GM12878 (cell line): Measurements from ENCODE around the gene CDC6. TPM values are rescaled to one million over a fixed set of nuclear protein-coding genes. Genes with fewer than 3 reads are reported as not detected.
A peak's percentile ranks its signal among the peaks of the same experiment; 100 is the strongest.

Experiments used
- ATAC-seq: fragments of 200-7000 bp; cut with Tn5 transposase; 3 replicates; pipeline ENCODE4 v1.9.1; 2020; ENCODE audit warnings: mild to moderate bottlenecking, moderate library complexity
- BruUV-seq: library from RNA; stranded (reverse); fragments of 400-500 nt; replicated peaks from 2 replicates; lab custom pipeline; 2021; lab: Mats Ljungman, UMichigan
- CTCF ChIA-PET: fragments of 300-600 bp; sonication (Branson Sonifier 250); formaldehyde crosslinking; extraction: SDS; loops from one replicate; lab custom pipeline; 2021; ENCODE audit warnings: inconsistent platforms; lab: Yijun Ruan, JAX
- POLR2A ChIA-PET: fragments of 350-600 bp; formaldehyde crosslinking; extraction: SDS; loops from one replicate; lab custom pipeline; 2021; ENCODE audit warnings: inconsistent platforms; lab: Charles Lee
- RAD21 ChIA-PET: fragments of 300-600 bp; sonication (Branson Sonifier 250); formaldehyde crosslinking; loops from one replicate; lab custom pipeline; 2023; ENCODE audit warnings: antibody characterized with exemption; ENCODE audit not compliant: unreplicated experiment; lab: Charles Lee
- SMC1A ChIA-PET: fragments of 300-600 bp; sonication (Branson Sonifier 250); formaldehyde crosslinking; loops from one replicate; lab custom pipeline; 2023; ENCODE audit not compliant: unreplicated experiment, uncharacterized antibody; lab: Charles Lee
- DNase-seq: peaks from one replicate; pipeline ENCODE4 v3.0.0-alpha.2; 2011; ENCODE audit warnings: low read depth, low spot score
- FAIRE-seq: peaks from 3 replicates; lab custom pipeline; 2011; peaks lifted over from hg19 to GRCh38; lab: Jason Lieb, UNC
- H2AFZ ChIP-seq: 2 replicates; pipeline ENCODE4 v1.6.0; 2011; ENCODE audit warnings: low read depth, low read length, control low read depth; ENCODE audit not compliant: control insufficient read depth
- H3K27ac ChIP-seq: 2 replicates; pipeline ENCODE4 v1.5.1; 2011; ENCODE audit warnings: control low read depth; ENCODE audit not compliant: control insufficient read depth, insufficient read depth
- H3K27me3 ChIP-seq, 2 experiments: replicated peaks in 1 of 2; 2 replicates each; pipeline versions ENCODE4 v1.6.0 to v1.6.1; 2011; ENCODE audit warnings: low read length in 1 of 2; ENCODE audit not compliant: control insufficient read depth in 2 of 2, insufficient read depth in 2 of 2
- H3K36me3 ChIP-seq, 2 experiments: 2 replicates each; pipeline ENCODE4 v1.5.1; 2011; ENCODE audit warnings: low read length in 1 of 2; ENCODE audit not compliant: control insufficient read depth in 2 of 2, insufficient read depth in 2 of 2
- H3K4me1 ChIP-seq: 2 replicates; pipeline ENCODE4 v1.6.1; 2011; ENCODE audit warnings: mild to moderate bottlenecking, low read length, moderate library complexity, mixed read lengths; ENCODE audit not compliant: control insufficient read depth, insufficient read depth
- H3K4me2 ChIP-seq: 2 replicates; pipeline ENCODE4 v1.6.0; 2011; ENCODE audit warnings: control low read depth; ENCODE audit not compliant: control insufficient read depth, insufficient read depth
- H3K4me3 ChIP-seq: fragments of 200-600 bp; sonication (generic); 2 replicates; pipeline ENCODE4 v1.5.1; 2016
- H3K79me2 ChIP-seq: 2 replicates; pipeline ENCODE4 v1.6.0; 2011; ENCODE audit warnings: low read length; ENCODE audit not compliant: control insufficient read depth, insufficient read depth
- H3K9ac ChIP-seq: 2 replicates; pipeline ENCODE4 v1.8.0; 2011; ENCODE audit warnings: low read length, control low read depth, mixed read lengths; ENCODE audit not compliant: control insufficient read depth, insufficient read depth
- H3K9me3 ChIP-seq: replicated peaks from 3 replicates; pipeline ENCODE4 v1.5.1; 2011; ENCODE audit warnings: mild to moderate bottlenecking, low read length; ENCODE audit not compliant: control insufficient read depth, insufficient read depth
- H4K20me1 ChIP-seq: 2 replicates; pipeline ENCODE4 v1.6.0; 2011; ENCODE audit not compliant: control insufficient read depth, insufficient read depth
- ASH2L ChIP-seq: fragments of 300-600, 200-600 bp; sonication (generic); IDR thresholded peaks from 2 replicates; pipeline ENCODE4 v1.6.1; 2017; ENCODE audit warnings: low read depth, mild to moderate bottlenecking, borderline replicate concordance
- CBFB ChIP-seq: IDR thresholded peaks from 2 replicates; pipeline ENCODE4 v1.6.1; 2016; ENCODE audit warnings: antibody characterized with exemption, low read depth
- EED ChIP-seq: sonication (generic); IDR thresholded peaks from 2 replicates; pipeline ENCODE4 v1.6.1; 2016; ENCODE audit warnings: antibody characterized with exemption, low read depth
- ESRRA ChIP-seq: IDR thresholded peaks from 2 replicates; pipeline ENCODE4 v1.6.1; 2012; ENCODE audit warnings: mild to moderate bottlenecking, low read length, improper control_type of control experiment
- HCFC1 ChIP-seq: fragments of 150-350 bp; IDR thresholded peaks from 2 replicates; pipeline ENCODE4 v1.6.1; 2014; ENCODE audit warnings: low read length
- NBN ChIP-seq: fragments of 450-650 bp; IDR thresholded peaks from 2 replicates; pipeline ENCODE4 v1.6.1; 2016
- NFXL1 ChIP-seq: fragments of 450-650 bp; IDR thresholded peaks from 2 replicates; pipeline ENCODE4 v1.6.1; 2017; ENCODE audit warnings: antibody characterized with exemption, mild to moderate bottlenecking, borderline replicate concordance
- NFYB ChIP-seq: IDR thresholded peaks from 2 replicates; pipeline ENCODE4 v1.6.1; 2011; ENCODE audit warnings: low read depth, mild to moderate bottlenecking, low read length, improper control_type of control experiment, moderate library complexity; ENCODE audit not compliant: insufficient read depth
- NR2C2 ChIP-seq: IDR thresholded peaks from 2 replicates; pipeline ENCODE4 v1.6.1; 2011; ENCODE audit warnings: borderline replicate concordance, low read depth; ENCODE audit not compliant: control insufficient read depth, insufficient read length
- POLR2A ChIP-seq: IDR thresholded peaks from 2 replicates; pipeline ENCODE4 v1.6.1; 2011; ENCODE audit warnings: low read depth, mild to moderate bottlenecking, low read length
- RB1 ChIP-seq: fragments of 450-650 bp; formaldehyde crosslinking; IDR thresholded peaks from 2 replicates; pipeline ENCODE4 v1.6.1; 2017; ENCODE audit warnings: mild to moderate bottlenecking, borderline replicate concordance
- SP1 ChIP-seq: IDR thresholded peaks from one replicate; pipeline ENCODE4 v1.6.1; 2011; ENCODE audit warnings: low read depth, low read length
- SREBF1 ChIP-seq: IDR thresholded peaks from 2 replicates; pipeline ENCODE4 v1.6.1; 2012; ENCODE audit warnings: mild to moderate bottlenecking, low read length
- TCF3 ChIP-seq: IDR thresholded peaks from 2 replicates; pipeline ENCODE4 v1.6.1; 2012; ENCODE audit warnings: low read depth, mild to moderate bottlenecking, low read length, borderline replicate concordance; ENCODE audit not compliant: insufficient read depth
- YBX1 ChIP-seq: fragments of 450-650 bp; IDR thresholded peaks from 2 replicates; pipeline ENCODE4 v1.6.1; 2016; ENCODE audit warnings: antibody characterized with exemption
- WGBS: methylation state at CpG from one replicate; pipeline ENCODE4 v1.1.6; 2016; ENCODE audit warnings: low lambda C conversion rate; ENCODE audit not compliant: insufficient replicate concordance, insufficient coverage; ENCODE audit errors: missing lambda C conversion rate; 5-methylcytosine and 5-hydroxymethylcytosine counted together
- in situ Hi-C: fragments of 300-500 bp; cut with MboI; formaldehyde crosslinking; loops from 9 replicates; pipeline ENCODE4 v1.14.3; 2018; ENCODE audit warnings: mixed read lengths
- intact Hi-C: fragments of 100-400 bp; cut with micrococcal nuclease; formaldehyde crosslinking; loops from one replicate; pipeline ENCODE4 v1.14.2; 2022; ENCODE audit not compliant: unreplicated experiment
- polyA plus RNA-seq, 11 experiments: library from polyadenylated mRNA; depleted of rRNA in 4 of 11; unstranded in 6 of 11; stranded (reverse) in 5 of 11; fragments of >200 nt; fragmentation: Nextera tagmentation in 4 of 11; fragmentation: Illumina TruSeq in 1 of 11; extraction: Ambion mirVana in 4 of 11; extraction: Trizol in 1 of 11; gene quantifications; 1 replicate in 1 of 11; 2 replicates in 10 of 11; pipeline versions ENCODE4 v1.2.1 to v1.2.3, GENCODE V29; 2011 to 2016; ENCODE audit warnings: inconsistent platforms in 2 of 11, missing spikeins in 2 of 11, low read depth in 1 of 11
- total RNA-seq, 4 experiments: library from RNA; depleted of rRNA in 3 of 4; stranded (reverse); fragments of >200 nt in 3 of 4; fragmentation: Illumina TruSeq in 1 of 4; extraction: Trizol in 1 of 4; gene quantifications; 2 replicates each; pipeline versions ENCODE4 v1.2.1 to v1.2.3, GENCODE V29; 2013 to 2021
- TF ChIP-seq, protein P1 (sequence below): fragments of 450-650 bp; conservative IDR thresholded peaks from 2 replicates; pipeline ENCODE4 v1.6.1; 2017; ENCODE audit warnings: mild to moderate bottlenecking, moderate library complexity
- TF ChIP-seq, protein P2 (sequence below): fragments of 150-350 bp; IDR thresholded peaks from 2 replicates; pipeline ENCODE4 v1.6.1; 2014; ENCODE audit warnings: mild to moderate bottlenecking, low read depth, low read length

Gene CDC6
- total and polyA plus RNA-seq, 10 of the 15 experiments (the other 5 are each of a cell fraction or from before 2014, with no cell fraction given): 13.3 to 60.9 (median 47.6) TPM

DNA sequence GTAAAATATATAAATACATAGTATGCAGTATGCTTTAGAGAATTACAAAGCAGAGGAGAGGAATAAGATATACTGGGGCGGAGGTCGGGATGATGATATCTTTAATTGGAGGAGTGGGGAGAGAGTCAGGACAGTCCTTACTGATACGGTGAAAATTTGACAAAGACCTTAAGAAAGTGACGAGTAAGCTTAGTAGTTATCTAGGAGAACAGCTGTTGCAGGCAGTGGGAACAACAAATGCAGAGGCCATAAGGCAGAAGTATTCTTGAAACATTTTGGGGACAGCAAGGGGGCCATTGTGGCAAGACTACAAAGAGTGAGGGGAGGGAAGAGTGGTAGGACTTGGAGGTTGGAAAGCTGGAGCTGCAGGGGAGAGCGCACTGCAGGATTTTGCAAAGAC, 22.3 kb upstream of the CDC6 start:
- ChIA-PET SMC1A (no interaction called here), RAD21 (no interaction called here), CTCF (no interaction called here), POLR2A (interaction anchor here (0.5 kb wide), 1 partner anchor 34 kb away, joined by 5 read pairs; no protein-coding TSS in a partner anchor)
- H3K4me3 ChIP-seq: no peak overlapping the region
- FAIRE-seq (no peak), DNase-seq (no peak), ATAC-seq (no peak)
- H3K4me1 ChIP-seq: no peaks in the 10 kb centered on the region
- no peak overlapping the region for H2AFZ ChIP-seq
- WGBS: 84% methylated on average over 5 of the region's 5 CpGs
- no peaks in the 10 kb centered on the region for H3K79me2 ChIP-seq
- no peak overlapping the region for H3K9ac ChIP-seq
- no peaks in the 10 kb centered on the region for H4K20me1 ChIP-seq
- H3K4me2 ChIP-seq: no peak overlapping the region
- in situ Hi-C loops (no loop called here), intact Hi-C loops (no loop called here)
- no TSS peak for BruUV-seq
- no peaks in the 10 kb centered on the region for H3K9me3 ChIP-seq
- H3K27ac ChIP-seq: no peak overlapping the region
- H3K27me3 ChIP-seq: no peaks in the 10 kb centered on the region
- TF ChIP-seq POLR2A: no peak
- TF ChIP-seq CBFB: no peak
- TF ChIP-seq YBX1: no peak
- TF ChIP-seq NFYB: no peak
- peaks cover 10 to 11% of the 10 kb centered on the region in 2 experiments for H3K36me3 ChIP-seq

DNA sequence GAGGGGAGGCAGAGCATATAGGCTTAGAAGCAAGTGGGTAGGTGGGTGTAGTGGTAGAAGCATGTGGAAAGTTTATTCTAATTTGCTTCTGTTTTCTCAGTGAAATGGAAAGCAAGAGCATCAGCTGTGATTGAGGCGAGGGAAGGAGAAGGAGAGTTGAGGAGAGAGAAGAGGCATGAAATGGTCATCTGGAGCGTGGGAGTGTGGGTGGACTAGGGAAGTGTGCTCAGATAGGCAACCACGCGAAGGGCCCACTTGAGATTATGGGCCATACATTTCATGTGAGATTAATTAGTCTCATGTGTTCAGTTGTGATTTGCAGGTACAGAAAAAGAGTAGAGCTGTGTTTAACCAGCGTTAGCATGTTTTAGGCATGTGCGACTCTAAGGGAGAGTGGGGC, 20.8 kb upstream of the CDC6 start:
- Histone ChIP-seq H3K4me3 (no peak overlapping the region), H3K79me2 (no peaks in the 10 kb centered on the region), H3K9ac (no peak overlapping the region), H3K4me1 (no peaks in the 10 kb centered on the region), H3K27ac (no peak overlapping the region), H3K36me3 (peaks cover 10 to 11% of the 10 kb centered on the region in 2 experiments), H3K27me3 (no peaks in the 10 kb centered on the region), H4K20me1 (no peaks in the 10 kb centered on the region), H3K9me3 (no peaks in the 10 kb centered on the region), H2AFZ (no peak overlapping the region), H3K4me2 (no peak overlapping the region)
- FAIRE-seq: no peak
- ATAC-seq: no peak
- intact Hi-C loops (no loop called here), in situ Hi-C loops (no loop called here)
- DNase-seq: no peak
- ChIA-PET CTCF (interaction anchor here (1.4 to 1.8 kb wide), 3 partner anchors 16 to 65 kb away, joined by 3 to 6 read pairs (median 6); no protein-coding TSS in a partner anchor), RAD21 (interaction anchor here (0.6 kb wide), 1 partner anchor 57 kb away, joined by 3 read pairs; no protein-coding TSS in a partner anchor), POLR2A (no interaction called here), SMC1A (interaction anchor here (1.3 kb wide), 1 partner anchor 14 kb away, joined by 3 read pairs; no protein-coding TSS in a partner anchor)
- TSS peak; percentile 51 for BruUV-seq
- WGBS: 95% methylated on average over 6 of the region's 6 CpGs
- TF ChIP-seq NFXL1 (no peak), ASH2L (no peak), SREBF1 (no peak), SP1 (no peak), NR2C2 (no peak), TCF3 (no peak), NBN (no peak), ESRRA (no peak), EED (no peak), HCFC1 (no peak), RB1 (no peak)
- TF ChIP-seq, protein P1, sequence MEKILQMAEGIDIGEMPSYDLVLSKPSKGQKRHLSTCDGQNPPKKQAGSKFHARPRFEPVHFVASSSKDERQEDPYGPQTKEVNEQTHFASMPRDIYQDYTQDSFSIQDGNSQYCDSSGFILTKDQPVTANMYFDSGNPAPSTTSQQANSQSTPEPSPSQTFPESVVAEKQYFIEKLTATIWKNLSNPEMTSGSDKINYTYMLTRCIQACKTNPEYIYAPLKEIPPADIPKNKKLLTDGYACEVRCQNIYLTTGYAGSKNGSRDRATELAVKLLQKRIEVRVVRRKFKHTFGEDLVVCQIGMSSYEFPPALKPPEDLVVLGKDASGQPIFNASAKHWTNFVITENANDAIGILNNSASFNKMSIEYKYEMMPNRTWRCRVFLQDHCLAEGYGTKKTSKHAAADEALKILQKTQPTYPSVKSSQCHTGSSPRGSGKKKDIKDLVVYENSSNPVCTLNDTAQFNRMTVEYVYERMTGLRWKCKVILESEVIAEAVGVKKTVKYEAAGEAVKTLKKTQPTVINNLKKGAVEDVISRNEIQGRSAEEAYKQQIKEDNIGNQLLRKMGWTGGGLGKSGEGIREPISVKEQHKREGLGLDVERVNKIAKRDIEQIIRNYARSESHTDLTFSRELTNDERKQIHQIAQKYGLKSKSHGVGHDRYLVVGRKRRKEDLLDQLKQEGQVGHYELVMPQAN: no peak
- TF ChIP-seq, protein P2, sequence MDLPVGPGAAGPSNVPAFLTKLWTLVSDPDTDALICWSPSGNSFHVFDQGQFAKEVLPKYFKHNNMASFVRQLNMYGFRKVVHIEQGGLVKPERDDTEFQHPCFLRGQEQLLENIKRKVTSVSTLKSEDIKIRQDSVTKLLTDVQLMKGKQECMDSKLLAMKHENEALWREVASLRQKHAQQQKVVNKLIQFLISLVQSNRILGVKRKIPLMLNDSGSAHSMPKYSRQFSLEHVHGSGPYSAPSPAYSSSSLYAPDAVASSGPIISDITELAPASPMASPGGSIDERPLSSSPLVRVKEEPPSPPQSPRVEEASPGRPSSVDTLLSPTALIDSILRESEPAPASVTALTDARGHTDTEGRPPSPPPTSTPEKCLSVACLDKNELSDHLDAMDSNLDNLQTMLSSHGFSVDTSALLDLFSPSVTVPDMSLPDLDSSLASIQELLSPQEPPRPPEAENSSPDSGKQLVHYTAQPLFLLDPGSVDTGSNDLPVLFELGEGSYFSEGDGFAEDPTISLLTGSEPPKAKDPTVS: no peak
